Measurements from ENCODE around the gene GGCT.

The GGCT gene

GRCh38 chr7:30505174-30505697, 607 bp upstream of the GGCT start:
- peak overlapping the region; percentile 80 for H3K27ac ChIP-seq
- no peak for TF ChIP-seq CTCF (conservative IDR thresholded peaks at IDR 0.05)

- no peak for TF ChIP-seq CTCF (conservative IDR thresholded peaks at IDR 0.05)
- peak overlapping the region; percentile 80 for H3K27ac ChIP-seq
These were observed 1.1 kb downstream of the GGCT start for GRCh38 chr7:30503274-30504212.

GRCh38 chr7:30502470-30503251, 2.0 kb downstream of the GGCT start:
- H3K27ac ChIP-seq = no peak overlapping the region
- TF ChIP-seq CTCF (conservative IDR thresholded peaks at IDR 0.05) = no peak

- no peak for TF ChIP-seq CTCF (conservative IDR thresholded peaks at IDR 0.05)
- H3K27ac ChIP-seq = no peak overlapping the region
These were observed 3.4 kb downstream of the GGCT start for GRCh38 chr7:30501264-30501663.

- no peak for TF ChIP-seq CTCF (conservative IDR thresholded peaks at IDR 0.05)
- no peak overlapping the region for H3K27ac ChIP-seq
These were observed 11.4 kb downstream of the GGCT start for GRCh38 chr7:30493228-30493627.

- TF ChIP-seq CTCF (conservative IDR thresholded peaks at IDR 0.05) = no peak
- H3K27ac ChIP-seq = no peak overlapping the region
These were observed 13.2 kb downstream of the GGCT start for GRCh38 chr7:30491417-30491816.

- TF ChIP-seq CTCF (conservative IDR thresholded peaks at IDR 0.05) = no peak
- H3K27ac ChIP-seq = no peak overlapping the region
These were observed 17.3 kb downstream of the GGCT start for GRCh38 chr7:30487371-30487770.

Data from VCaP (cell line).